AML-193 (cell line): ENCODE measurements around the gene MCAM.
A peak's percentile ranks its signal among the peaks of the same experiment; 100 is the strongest.

Experiments
- DNase-seq, 2 experiments: peaks; one replicate each; lab custom pipeline; 2025; lab: John Stamatoyannopoulos, UW

MCAM gene

DNA sequence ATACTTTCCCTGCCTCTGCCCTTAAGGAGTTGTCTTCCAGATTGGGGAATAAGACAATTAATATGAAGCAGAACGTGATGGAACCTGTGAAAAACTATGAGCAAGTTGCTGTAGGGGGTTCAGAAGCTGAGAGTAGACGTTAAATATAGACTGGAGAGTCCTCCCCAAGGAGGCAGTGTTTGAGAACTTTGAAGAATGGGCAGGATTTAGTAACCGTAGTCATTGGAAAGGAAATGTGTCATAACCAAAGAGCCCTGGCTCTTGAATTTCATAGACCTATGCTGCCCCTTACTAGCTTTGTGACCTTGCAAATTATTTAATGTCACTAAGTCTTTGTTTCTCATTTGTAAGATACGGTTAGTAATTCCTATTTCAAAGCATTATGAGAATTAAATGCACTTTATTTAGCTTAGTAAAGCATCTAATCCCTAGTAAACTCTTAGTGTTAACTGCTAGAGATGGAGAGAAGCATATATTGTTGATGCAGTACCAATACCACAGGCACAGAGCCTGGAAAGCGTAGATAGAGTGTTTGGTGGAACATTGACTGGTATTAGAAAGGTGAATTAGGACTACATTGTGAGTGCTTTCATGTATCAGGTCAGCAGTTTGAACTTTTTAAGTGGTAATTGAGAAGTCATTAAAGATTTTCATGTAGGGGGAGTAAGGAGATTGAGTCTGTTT is 54.1 kb downstream of the MCAM start:
- peak; percentile 39 to 46 for DNase-seq

DNA sequence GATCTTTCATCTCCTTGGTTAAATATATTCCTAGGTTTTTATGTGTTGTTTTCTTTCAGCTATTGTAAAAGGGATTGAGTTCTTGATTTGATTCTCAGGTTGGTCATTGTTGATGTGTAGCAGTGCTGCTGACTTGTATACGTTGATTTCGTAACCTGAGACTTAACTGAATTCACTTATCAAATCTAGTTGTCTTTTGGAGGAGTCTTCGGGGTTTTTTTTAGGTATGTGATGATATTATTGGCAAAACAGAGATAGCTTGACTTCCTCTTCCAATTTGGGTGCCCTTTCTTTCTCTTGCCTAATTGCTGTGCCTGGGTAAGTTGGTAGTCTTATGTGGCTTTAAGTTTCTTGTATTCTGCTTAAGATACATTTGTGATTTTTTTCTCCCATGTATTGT is 57.9 kb downstream of the MCAM start:
- peak; percentile 9 to 28 for DNase-seq
